A549 (cell line): Measurements from ENCODE around the gene ARMH1. TPM values are rescaled to one million over a fixed set of nuclear protein-coding genes. Genes with fewer than 3 reads are reported as not detected.

ENCODE experiments used
- ATAC-seq, 2 experiments: fragments of 200-7000 bp in 1 of 2; fragments of >200 bp in 1 of 2; cut with Nextera tagmentation in 1 of 2; cut with Tn5 transposase in 1 of 2; 3 replicates each; pipeline versions ENCODE4 v1.8.0 to v1.9.1; 2018 to 2020; ENCODE audit warnings: mild to moderate bottlenecking in 1 of 2, moderate library complexity in 1 of 2
- CTCF ChIA-PET: fragments of 300-600 bp; sonication (Branson Sonifier 250); formaldehyde crosslinking; extraction: SDS; loops from one replicate; lab custom pipeline; 2021; ENCODE audit warnings: antibody characterized with exemption, inconsistent platforms; lab: Yijun Ruan, JAX
- POLR2A ChIA-PET: fragments of 350-600 bp; formaldehyde crosslinking; extraction: SDS; loops from one replicate; lab custom pipeline; 2021; ENCODE audit warnings: antibody characterized with exemption, inconsistent platforms; lab: Yijun Ruan, JAX
- DNase-seq, 2 experiments: peaks; one replicate each; pipeline versions ENCODE4 v3.0.0 to v3.0.0-alpha.2; 2011 to 2016; ENCODE audit warnings: low read depth in 1 of 2, low spot score in 1 of 2
- FAIRE-seq: peaks from 2 replicates; lab custom pipeline; 2011; peaks lifted over from hg19 to GRCh38; lab: Jason Lieb, UNC
- H3K27ac ChIP-seq, 2 experiments: fragments of >200 bp; sonication (Bioruptor Twin); formaldehyde crosslinking; 3 replicates each; pipeline ENCODE4 v1.5.1; 2016 to 2017
- H3K4me1 ChIP-seq: fragments of >200 bp; sonication (Bioruptor Twin); formaldehyde crosslinking; 3 replicates; pipeline ENCODE4 v1.6.1; 2016
- H3K4me2 ChIP-seq: fragments of >200 bp; sonication (Bioruptor Twin); formaldehyde crosslinking; 3 replicates; pipeline ENCODE4 v1.6.1; 2016
- H3K4me3 ChIP-seq: fragments of >200 bp; sonication (Bioruptor Twin); formaldehyde crosslinking; 3 replicates; pipeline ENCODE4 v1.5.1; 2016
- H3K9me3 ChIP-seq: fragments of >200 bp; sonication (Bioruptor Twin); formaldehyde crosslinking; 3 replicates; pipeline ENCODE4 v1.6.1; 2016
- ATOH8 ChIP-seq: fragments of 250-450 bp; sonication (Bioruptor Pico); IDR thresholded peaks from 2 replicates; pipeline ENCODE4 v1.5.0; 2020; ENCODE audit warnings: low read depth, mild to moderate bottlenecking, moderate library complexity
- BCL3 ChIP-seq: fragments of >200 bp; sonication (Bioruptor Twin); formaldehyde crosslinking; IDR thresholded peaks from 3 replicates; pipeline ENCODE4 v1.6.1; 2016
- CBX8 ChIP-seq: fragments of 200-600 bp; sonication (generic); IDR thresholded peaks from 2 replicates; pipeline ENCODE4 v1.6.1; 2016
- CEBPB ChIP-seq, 2 experiments: fragments of >200 bp in 1 of 2; sonication (Bioruptor Twin) in 1 of 2; formaldehyde crosslinking in 1 of 2; IDR thresholded peaks; 2 replicates each; pipeline ENCODE4 v1.6.1; 2012 to 2016
- CHD4 ChIP-seq: fragments of 200-600 bp; sonication (generic); IDR thresholded peaks from 2 replicates; pipeline ENCODE4 v1.6.1; 2016; ENCODE audit warnings: antibody characterized with exemption, mild to moderate bottlenecking, borderline replicate concordance
- CTCF ChIP-seq: fragments of >200 bp; sonication (Bioruptor Twin); formaldehyde crosslinking; IDR thresholded peaks from 3 replicates; pipeline ENCODE4 v1.5.1; 2016
- E2F6 ChIP-seq: IDR thresholded peaks from 2 replicates; pipeline ENCODE4 v1.6.1; 2012; ENCODE audit warnings: low read depth, borderline replicate concordance
- ELK1 ChIP-seq: fragments of 150-350 bp; IDR thresholded peaks from 2 replicates; pipeline ENCODE4 v1.6.1; 2014; ENCODE audit warnings: low read depth, mild to moderate bottlenecking, low read length
- ESRRA ChIP-seq: fragments of 150-350 bp; IDR thresholded peaks from 2 replicates; pipeline ENCODE4 v1.6.1; 2014; ENCODE audit warnings: mild to moderate bottlenecking, low read length, borderline replicate concordance
- FOSB ChIP-seq: fragments of 250-450 bp; sonication (Bioruptor Pico); IDR thresholded peaks from 2 replicates; pipeline ENCODE4 v1.5.0; 2020; ENCODE audit warnings: mild to moderate bottlenecking, moderate library complexity
- FOSL2 ChIP-seq, 2 experiments: fragments of 450-650 bp in 1 of 2; fragments of >200 bp in 1 of 2; sonication (Bioruptor Twin) in 1 of 2; formaldehyde crosslinking; IDR thresholded peaks; 2 replicates each; pipeline versions ENCODE4 v1.5.0 to v1.6.1; 2016 to 2020; ENCODE audit warnings: mild to moderate bottlenecking in 1 of 2, moderate library complexity in 1 of 2
- JUN ChIP-seq, 2 experiments: fragments of >200 bp; sonication (Bioruptor Twin); formaldehyde crosslinking; IDR thresholded peaks; 2 replicates in 1 of 2; 3 replicates in 1 of 2; pipeline ENCODE4 v1.6.1; 2016 to 2017
- KDM1A ChIP-seq: fragments of 200-600 bp; sonication (generic); IDR thresholded peaks from 2 replicates; pipeline ENCODE4 v1.6.1; 2016; ENCODE audit warnings: low read depth, mild to moderate bottlenecking
- KDM5A ChIP-seq: fragments of 200-600 bp; sonication (generic); IDR thresholded peaks from 2 replicates; pipeline ENCODE4 v1.6.1; 2016; ENCODE audit warnings: antibody characterized with exemption, mild to moderate bottlenecking
- MAZ ChIP-seq: fragments of 150-350 bp; IDR thresholded peaks from 2 replicates; pipeline ENCODE4 v1.6.1; 2014; ENCODE audit warnings: antibody characterized with exemption, low read depth, low read length, borderline replicate concordance
- POLR2AphosphoS2 ChIP-seq: conservative IDR thresholded peaks from 2 replicates; pipeline ENCODE4 v1.6.1; 2012; ENCODE audit warnings: low read length, improper control_type of control experiment, inconsistent platforms
- RCOR1 ChIP-seq: fragments of 150-350 bp; IDR thresholded peaks from 2 replicates; pipeline ENCODE4 v1.6.1; 2014; ENCODE audit warnings: antibody characterized with exemption, low read length, low read depth
- REST ChIP-seq: fragments of 200-600 bp; sonication (generic); IDR thresholded peaks from 2 replicates; pipeline ENCODE4 v1.6.1; 2016; ENCODE audit warnings: antibody characterized with exemption, mild to moderate bottlenecking, moderate library complexity
- RFX5 ChIP-seq: fragments of 450-650 bp; IDR thresholded peaks from 2 replicates; pipeline ENCODE4 v1.7.1; 2014; ENCODE audit warnings: antibody characterized with exemption, mild to moderate bottlenecking, moderate library complexity
- ZC3H11A ChIP-seq: fragments of 450-650 bp; IDR thresholded peaks from 2 replicates; pipeline ENCODE4 v1.6.1; 2014; ENCODE audit warnings: antibody characterized with exemption, mild to moderate bottlenecking
- WGBS: methylation state at CpG from one replicate; pipeline ENCODE4 v1.1.6; 2017; ENCODE audit errors: missing lambda C conversion rate; 5-methylcytosine and 5-hydroxymethylcytosine counted together
- polyA plus RNA-seq, 4 experiments: library from polyadenylated mRNA; depleted of rRNA in 3 of 4; stranded (reverse); fragments of >200 nt; fragmentation: RNase III in 1 of 4; extraction: RNeasy Plus Mini Kit Qiagen cat#74134 plus additional on column Dnase treatment in 1 of 4; gene quantifications; 2 replicates in 3 of 4; 3 replicates in 1 of 4; pipeline ENCODE4 v1.2.3, GENCODE V29; 2011 to 2017

The ARMH1 gene
- polyA plus RNA-seq, 2 of the 4 experiments (the other 2 are of a cell fraction): 2.4 to 2.7 TPM

GRCh38 chr1:44672961-44673674 lies 1.4 kb upstream of the ARMH1 start:
- Histone ChIP-seq H3K4me1 (peaks cover 25% of the 10 kb centered on the region), H3K27ac (peak overlapping the region; percentile 90 to 95; a peak in 5 of 6 replicates), H3K4me2 (peak overlapping the region; percentile 93), H3K9me3 (no peaks in the 10 kb centered on the region), H3K4me3 (peak overlapping the region; percentile 57)
- TF ChIP-seq CTCF: no peak
- no peak for TF ChIP-seq ESRRA
- TF ChIP-seq JUN (IDR thresholded peaks at IDR 0.05): no peak
- no peak for TF ChIP-seq CBX8
- no peak for TF ChIP-seq RCOR1
- no peak for TF ChIP-seq REST
- no peak for TF ChIP-seq MAZ
- TF ChIP-seq FOSB (CRISPR knock-in tag): no peak
- TF ChIP-seq ATOH8 (CRISPR knock-in tag): no peak
- no peak for TF ChIP-seq ELK1
- TF ChIP-seq FOSL2 (IDR thresholded peaks at IDR 0.05): no peak
- TF ChIP-seq FOSL2 (CRISPR knock-in tag; IDR thresholded peaks at IDR 0.05): no peak
- no peak for TF ChIP-seq POLR2AphosphoS2
- no peak for TF ChIP-seq BCL3
- TF ChIP-seq KDM5A: no peak
- TF ChIP-seq CHD4: no peak
- no peak for TF ChIP-seq KDM1A
- TF ChIP-seq ZC3H11A: no peak
- no peak for TF ChIP-seq CEBPB (IDR thresholded peaks at IDR 0.05)
- no peak for TF ChIP-seq RFX5
- no peak for TF ChIP-seq E2F6
- DNase-seq (no peak), ATAC-seq (no peak), FAIRE-seq (no peak)
- 89% methylated on average over 14 of the region's 14 CpGs for WGBS
- POLR2A ChIA-PET: interaction anchor here (1.1 to 2.2 kb wide), 4 partner anchors 20 to 57 kb away, joined by 6 to 28 read pairs (median 9); no protein-coding TSS in a partner anchor
- CTCF ChIA-PET: interaction anchor here (2.2 to 7.2 kb wide), 2 partner anchors 21 to 40 kb away, joined by 5 to 34 read pairs; no protein-coding TSS in a partner anchor
